H1 (cell line): Measurements from ENCODE around the gene CENPO. TPM values are rescaled to one million over a fixed set of nuclear protein-coding genes. Genes with fewer than 3 reads are reported as not detected.

Experiments
- CTCF ChIA-PET: fragments of 300-600 bp; sonication (Branson Sonifier 250); formaldehyde crosslinking; loops from one replicate; lab custom pipeline; 2021; ENCODE audit not compliant: partially characterized antibody; lab: Charles Lee
- POLR2A ChIA-PET: fragments of 300-600 bp; sonication (Branson Sonifier 250); formaldehyde crosslinking; loops from one replicate; lab custom pipeline; 2021; ENCODE audit warnings: inconsistent platforms; ENCODE audit not compliant: partially characterized antibody; lab: Charles Lee
- DNase-seq, 2 experiments: peaks; one replicate each; pipeline versions ENCODE4 v3.0.0 to v3.0.0-alpha.2; 2010 to 2022; ENCODE audit warnings: low spot score in 2 of 2, low read depth in 1 of 2, mixed read lengths in 1 of 2
- FAIRE-seq: peaks from 2 replicates; lab custom pipeline; 2011; peaks lifted over from hg19 to GRCh38; lab: Jason Lieb, UNC
- H2AFZ ChIP-seq: 2 replicates; pipeline ENCODE4 v1.8.1; 2012; ENCODE audit warnings: low read length, inconsistent platforms
- H2AK5ac ChIP-seq: 2 replicates; pipeline ENCODE4 v1.6.1; 2013; ENCODE audit warnings: low read depth, low read length
- H2BK120ac ChIP-seq: replicated peaks from 2 replicates; pipeline ENCODE3; 2013; ENCODE audit warnings: low read depth, low read length, inconsistent platforms
- H2BK12ac ChIP-seq: 2 replicates; pipeline ENCODE4 v1.6.1; 2013; ENCODE audit warnings: low read depth, low read length
- H2BK15ac ChIP-seq: 2 replicates; pipeline ENCODE4 v1.6.1; 2013; ENCODE audit warnings: low read length
- H2BK20ac ChIP-seq: 2 replicates; pipeline ENCODE4 v1.6.1; 2013; ENCODE audit warnings: low read length
- H2BK5ac ChIP-seq: 2 replicates; pipeline ENCODE4 v1.6.1; 2013; ENCODE audit warnings: low read depth, low read length
- H3K14ac ChIP-seq: 2 replicates; pipeline ENCODE4 v1.6.1; 2013; ENCODE audit warnings: inconsistent platforms; ENCODE audit not compliant: insufficient read length
- H3K18ac ChIP-seq: 2 replicates; pipeline ENCODE4 v1.6.1; 2013; ENCODE audit warnings: low read length; ENCODE audit errors: extremely low read depth
- H3K23ac ChIP-seq: 2 replicates; pipeline ENCODE4 v1.6.1; 2013; ENCODE audit warnings: inconsistent platforms; ENCODE audit not compliant: insufficient read length
- H3K23me2 ChIP-seq: 2 replicates; pipeline ENCODE4 v1.6.1; 2013; ENCODE audit warnings: low read depth, low read length
- H3K27ac ChIP-seq: 2 replicates; pipeline ENCODE4 v1.6.1; 2011; ENCODE audit warnings: low read depth, low read length, inconsistent platforms
- H3K27me3 ChIP-seq, 4 experiments: replicated peaks in 1 of 4; 1 replicate in 1 of 4; 2 replicates in 3 of 4; pipeline versions ENCODE4 v1.6.1 to v1.8.1; 2011 to 2013; ENCODE audit warnings: low read length in 3 of 4, mild to moderate bottlenecking in 3 of 4, inconsistent platforms in 2 of 4, mixed read lengths in 2 of 4, moderate library complexity in 1 of 4; ENCODE audit not compliant: control insufficient read depth in 3 of 4, insufficient read depth in 3 of 4; ENCODE audit errors: extremely low read depth in 1 of 4
- H3K36me3 ChIP-seq, 4 experiments: 2 replicates each; pipeline versions ENCODE4 v1.6.1 to v1.8.1; 2011 to 2013; ENCODE audit warnings: mild to moderate bottlenecking in 4 of 4, low read length in 3 of 4, moderate library complexity in 2 of 4, control low read depth in 1 of 4, inconsistent platforms in 1 of 4; ENCODE audit not compliant: insufficient read depth in 4 of 4, control insufficient read depth in 2 of 4
- H3K4ac ChIP-seq: replicated peaks from 2 replicates; pipeline ENCODE3; 2013; ENCODE audit warnings: low read length, low read depth, mixed read lengths, inconsistent platforms; ENCODE audit not compliant: insufficient read length
- H3K4me1 ChIP-seq, 4 experiments: replicated peaks in 1 of 4; 1 replicate in 1 of 4; 2 replicates in 3 of 4; pipeline versions ENCODE4 v1.6.1 to v1.8.1; 2011 to 2013; ENCODE audit warnings: low read length in 3 of 4, inconsistent platforms in 2 of 4, mixed read lengths in 1 of 4; ENCODE audit not compliant: insufficient read depth in 4 of 4, control insufficient read depth in 3 of 4
- H3K4me2 ChIP-seq, 2 experiments: 2 replicates each; pipeline versions ENCODE4 v1.6.1 to v1.8.1; 2011 to 2013; ENCODE audit warnings: low read depth in 2 of 2, low read length in 2 of 2, control low read depth in 1 of 2, inconsistent platforms in 1 of 2, mild to moderate bottlenecking in 1 of 2; ENCODE audit not compliant: insufficient read depth in 1 of 2
- H3K4me3 ChIP-seq, 4 experiments: fragments of 200-600, 300-600 bp in 1 of 4; sonication (generic), shearing (Covaris generic), sonication (Bioruptor Twin) in 1 of 4; 2 replicates each; pipeline versions ENCODE4 v1.5.1 to v1.8.1; 2011 to 2016; ENCODE audit warnings: low read length in 4 of 4, low read depth in 3 of 4, control low read depth in 2 of 4, inconsistent platforms in 2 of 4, mild to moderate bottlenecking in 2 of 4, mixed read lengths in 1 of 4, moderate library complexity in 1 of 4; ENCODE audit not compliant: insufficient read depth in 2 of 4; ENCODE audit errors: extremely low read depth in 1 of 4
- H3K56ac ChIP-seq: replicated peaks from 2 replicates; pipeline ENCODE3; 2013; ENCODE audit warnings: low read depth, mild to moderate bottlenecking, mixed read lengths, low read length, inconsistent platforms; ENCODE audit not compliant: insufficient read length
- H3K79me1 ChIP-seq: 2 replicates; pipeline ENCODE4 v1.6.1; 2013; ENCODE audit warnings: low read depth, low read length, control low read depth
- H3K79me2 ChIP-seq, 2 experiments: 2 replicates each; pipeline versions ENCODE4 v1.6.1 to v1.8.1; 2012 to 2013; ENCODE audit warnings: low read length in 2 of 2, mild to moderate bottlenecking in 2 of 2, inconsistent platforms in 1 of 2; ENCODE audit not compliant: insufficient read depth in 2 of 2, control insufficient read depth in 1 of 2
- H3K9ac ChIP-seq, 4 experiments: replicated peaks in 1 of 4; 1 replicate in 1 of 4; 2 replicates in 3 of 4; pipeline versions ENCODE4 v1.6.1 to v1.8.1; 2011 to 2013; ENCODE audit warnings: low read depth in 3 of 4, low read length in 3 of 4, control low read depth in 2 of 4, mild to moderate bottlenecking in 2 of 4, moderate library complexity in 2 of 4, inconsistent platforms in 1 of 4; ENCODE audit errors: extremely low read depth in 1 of 4
- H3K9me3 ChIP-seq, 2 experiments: 2 replicates each; pipeline versions ENCODE4 v1.6.1 to v1.8.1; 2012 to 2013; ENCODE audit warnings: mild to moderate bottlenecking in 2 of 2, moderate library complexity in 2 of 2, control low read depth in 1 of 2, inconsistent platforms in 1 of 2, low read depth in 1 of 2, low read length in 1 of 2, mixed read lengths in 1 of 2; ENCODE audit not compliant: insufficient read depth in 2 of 2
- H4K20me1 ChIP-seq, 2 experiments: replicated peaks in 1 of 2; 2 replicates each; pipeline versions ENCODE3 to v1.8.1; 2011 to 2013; ENCODE audit warnings: inconsistent platforms in 2 of 2, low read length in 2 of 2, mild to moderate bottlenecking in 1 of 2; ENCODE audit not compliant: insufficient read depth in 2 of 2, control insufficient read depth in 1 of 2
- H4K5ac ChIP-seq: 2 replicates; pipeline ENCODE4 v1.6.1; 2013; ENCODE audit warnings: low read length, low read depth, mixed read lengths, inconsistent platforms; ENCODE audit not compliant: insufficient read length
- H4K8ac ChIP-seq: 2 replicates; pipeline ENCODE4 v1.8.0; 2013; ENCODE audit warnings: mild to moderate bottlenecking, moderate library complexity, low read length, inconsistent platforms; ENCODE audit not compliant: insufficient read depth; ENCODE audit errors: extremely low read depth
- H4K91ac ChIP-seq: replicated peaks from 2 replicates; pipeline ENCODE3; 2013; ENCODE audit warnings: low read length, mixed read lengths, inconsistent platforms; ENCODE audit not compliant: insufficient read length
- RAD21 ChIP-seq, 2 experiments: IDR thresholded peaks in 1 of 2; conservative IDR thresholded peaks in 1 of 2; 2 replicates each; pipeline ENCODE4 v1.6.1; 2011; ENCODE audit warnings: low read depth in 2 of 2, low read length in 2 of 2, improper control_type of control experiment in 1 of 2, inconsistent platforms in 1 of 2, mild to moderate bottlenecking in 1 of 2, moderate library complexity in 1 of 2
- SAP30 ChIP-seq: fragments of 300-600 bp; sonication (generic); IDR thresholded peaks from 2 replicates; pipeline ENCODE4 v1.7.1; 2012; ENCODE audit warnings: low read length, moderate library complexity, mild to moderate bottlenecking, inconsistent platforms; ENCODE audit not compliant: insufficient read depth, insufficient replicate concordance
- WGBS, 2 experiments: shearing (Covaris generic) in 1 of 2; methylation state at CpG; one replicate each; pipeline versions ENCODE4 v1.1.6 to v1.1.7; 2013 to 2015; ENCODE audit warnings: low lambda C conversion rate in 2 of 2, mixed read lengths in 2 of 2, inconsistent platforms in 1 of 2, low coverage in 1 of 2, missing lambda C conversion rate in 1 of 2; ENCODE audit not compliant: insufficient replicate concordance in 2 of 2, insufficient coverage in 1 of 2, insufficient read length in 1 of 2; ENCODE audit errors: extremely low coverage in 1 of 2, missing lambda C conversion rate in 1 of 2; 5-methylcytosine and 5-hydroxymethylcytosine counted together
- polyA plus RNA-seq, 7 experiments: library from polyadenylated mRNA; depleted of rRNA in 3 of 7; stranded (reverse) in 5 of 7; unstranded in 2 of 7; fragments of >200 nt in 5 of 7; fragments of 200-250 nt in 2 of 7; gene quantifications; 1 replicate in 5 of 7; 2 replicates in 1 of 7; 4 replicates in 1 of 7; pipeline versions ENCODE4 v1.2.1 to v1.2.3, GENCODE V29; 2011 to 2013; ENCODE audit warnings: missing spikeins in 2 of 7, mixed read lengths in 2 of 7
- total RNA-seq: library from RNA; stranded (reverse); fragmentation: NEBNext Ultra II Directional; extraction: Animal tissue kit (Norgen Biotek cat#: 25700); gene quantifications from 2 replicates; pipeline ENCODE4 v1.2.1, GENCODE V29; 2021

Gene CENPO
- total and polyA plus RNA-seq, 2 of the 8 experiments (the other 6 are each of a cell fraction or from before 2014, with no cell fraction given): 34.4 to 46.3 TPM

- Histone ChIP-seq H3K27me3 (no peaks in the 10 kb centered on the region), H3K4me3 (peak overlapping the region; percentile 74 to 98 (median 86)), H3K79me2 (peaks cover 20 to 52% of the 10 kb centered on the region in 2 experiments), H2BK120ac (no peak overlapping the region), H2BK15ac (no peak overlapping the region), H4K91ac (peak overlapping the region; percentile 12), H3K4ac (no peak overlapping the region), H3K56ac (no peak overlapping the region), H2BK12ac (peak overlapping the region; percentile 62; the same call in 1 of the 2 replicates), H3K14ac (no peak overlapping the region), H4K5ac (peak overlapping the region; percentile 41), H3K27ac (peak overlapping the region; percentile 100), H3K4me1 (peaks cover 0 to 7% (median 6%) of the 10 kb centered on the region in 4 experiments; a peak in 4 of 7 replicates), H3K79me1 (peaks cover 12% of the 10 kb centered on the region), H2AK5ac (peak overlapping the region; percentile 58; the same call in 1 of the 2 replicates), H2AFZ (no peak overlapping the region), H3K4me2 (peak overlapping the region; percentile 88 to 93), H4K8ac (peak overlapping the region; percentile 100; the same call in 1 of the 2 replicates), H3K9me3 (no peaks in the 10 kb centered on the region), H4K20me1 (peaks cover 0 to 5% of the 10 kb centered on the region in 2 experiments), H3K18ac (peak overlapping the region; percentile 17; the same call in 1 of the 2 replicates), H3K36me3 (peaks cover 2 to 29% (median 11%) of the 10 kb centered on the region in 4 experiments; a peak in 5 of 8 replicates), H3K9ac (peak overlapping the region; percentile 97 to 100 (median 98)), H2BK20ac (no peak overlapping the region), H3K23me2 (peaks cover 8% of the 10 kb centered on the region; the same call in 1 of the 2 replicates), H3K23ac (no peak overlapping the region), H2BK5ac (peak overlapping the region; percentile 41)
- POLR2A ChIA-PET: interaction anchor here (1.1 to 2.0 kb wide), 11 partner anchors 8 to 383 kb away, joined by 3 to 22 read pairs (median 5); no protein-coding TSS in a partner anchor
- CTCF ChIA-PET: interaction anchor here (1.5 to 3.8 kb wide), 3 partner anchors 11 to 33 kb away, joined by 4 to 24 read pairs (median 9); no protein-coding TSS in a partner anchor
- FAIRE-seq (no peak), DNase-seq (no peak)
- WGBS, 2 experiments: 6% methylated on average over 14 of the region's 14 CpGs; no CpG with 5 or more reads in 1 of the 2 experiments
- peak; percentile 96 for TF ChIP-seq SAP30
- no peak for TF ChIP-seq RAD21 (IDR thresholded peaks at IDR 0.05 in 1 of 2, conservative IDR thresholded peaks at IDR 0.05 in 1 of 2; ENCODE audit: low read depth in 2 of 2, low read length in 2 of 2)
Measured at GRCh38 chr2:24793761-24794435, 673 bp downstream of the CENPO start.
